Caco-2 (cell line): ENCODE data around the gene ENAH. TPM values are rescaled to one million over a fixed set of nuclear protein-coding genes. Genes with fewer than 3 reads are reported as not detected.

ENCODE experiments used
- BruUV-seq: library from RNA; stranded (reverse); fragments of 400-500 nt; replicated peaks from 2 replicates; lab custom pipeline; 2021; lab: Mats Ljungman, UMichigan
- CTCF ChIA-PET: fragments of 300-600 bp; sonication (Branson Sonifier 250); formaldehyde crosslinking; loops from one replicate; lab custom pipeline; 2022; ENCODE audit warnings: antibody characterized with exemption; lab: Charles Lee
- POLR2A ChIA-PET: fragments of 300-600 bp; sonication (Branson Sonifier 250); formaldehyde crosslinking; loops from one replicate; lab custom pipeline; 2022; ENCODE audit warnings: antibody characterized with exemption; lab: Charles Lee
- DNase-seq, 2 experiments: peaks; one replicate each; pipeline versions ENCODE4 v3.0.0 to v3.0.0-alpha.2; 2020 to 2022
- H3K27me3 ChIP-seq: replicated peaks from 2 replicates; pipeline ENCODE4 v1.6.0; 2011; ENCODE audit warnings: low read length; ENCODE audit not compliant: control insufficient read depth, insufficient read depth
- H3K36me3 ChIP-seq: 2 replicates; pipeline ENCODE4 v1.5.1; 2011; ENCODE audit warnings: low read length; ENCODE audit not compliant: control insufficient read depth, insufficient read depth
- H3K4me1 ChIP-seq: fragments of 250-450 bp; sonication (Bioruptor Pico); 2 replicates; pipeline ENCODE4 v1.5.1; 2020; ENCODE audit warnings: mild to moderate bottlenecking
- H3K4me3 ChIP-seq: 2 replicates; pipeline ENCODE4 v1.5.1; 2011; ENCODE audit warnings: low read depth, mild to moderate bottlenecking, control low read depth, low read length
- H3K9me3 ChIP-seq: fragments of 250-450 bp; sonication (Bioruptor Pico); 2 replicates; pipeline ENCODE4 v1.5.1; 2020; ENCODE audit warnings: mild to moderate bottlenecking, moderate library complexity
- H3K27ac Mint-ChIP-seq: one replicate; pipeline ENCODE4 v1.8.0; 2022; ENCODE audit warnings: mixed read lengths; ENCODE audit not compliant: unreplicated experiment
- H3K27me3 Mint-ChIP-seq: one replicate; pipeline ENCODE4 v1.8.0; 2022; ENCODE audit warnings: mixed read lengths; ENCODE audit not compliant: insufficient read depth, unreplicated experiment
- H3K36me3 Mint-ChIP-seq: one replicate; pipeline ENCODE4 v1.8.0; 2022; ENCODE audit warnings: mild to moderate bottlenecking, mixed read lengths; ENCODE audit not compliant: insufficient read depth, unreplicated experiment
- H3K4me1 Mint-ChIP-seq: one replicate; pipeline ENCODE4 v1.8.0; 2022; ENCODE audit warnings: low read depth, mixed read lengths; ENCODE audit not compliant: unreplicated experiment
- H3K4me3 Mint-ChIP-seq: one replicate; pipeline ENCODE4 v1.8.0; 2022; ENCODE audit warnings: mild to moderate bottlenecking, moderate library complexity, mixed read lengths; ENCODE audit not compliant: unreplicated experiment
- H3K9me3 Mint-ChIP-seq: one replicate; pipeline ENCODE4 v1.8.0; 2022; ENCODE audit warnings: mixed read lengths; ENCODE audit not compliant: unreplicated experiment
- CTCF ChIP-seq, 2 experiments: fragments of 200-600 bp in 1 of 2; IDR thresholded peaks; 1 replicate in 1 of 2; 2 replicates in 1 of 2; pipeline versions ENCODE4 v1.5.1 to v1.8.0; 2011 to 2022; ENCODE audit warnings: antibody characterized with exemption in 1 of 2, control low read depth in 1 of 2, inconsistent platforms in 1 of 2, low read depth in 1 of 2, low read length in 1 of 2, mild to moderate bottlenecking in 1 of 2, moderate library complexity in 1 of 2; ENCODE audit not compliant: insufficient read depth in 1 of 2, severe bottlenecking in 1 of 2, unreplicated experiment in 1 of 2
- intact Hi-C: fragments of 100-400 bp; cut with micrococcal nuclease; formaldehyde crosslinking; loops from one replicate; pipeline ENCODE4 v1.10.0; 2022; ENCODE audit not compliant: unreplicated experiment
- total RNA-seq: library from RNA; stranded (reverse); gene quantifications from 2 replicates; pipeline ENCODE4 v1.2.3, GENCODE V29; 2022

Gene ENAH
- total RNA-seq, 1 experiment from 2014 or later = 78.0 TPM

GRCh38 chr1:225651376-225651871 is 1.5 kb downstream of the ENAH start:
- H3K4me1 Mint-ChIP-seq = peaks cover 24% of the 10 kb centered on the region
- POLR2A ChIA-PET = interaction anchor here (0.6 to 1.8 kb wide), 2 partner anchors 126 to 134 kb away, joined by 3 to 5 read pairs; partner anchors contain the start of gene SRP9
- H3K4me1 ChIP-seq = peaks cover 13% of the 10 kb centered on the region

GRCh38 chr1:225650179-225650578 is 2.7 kb downstream of the ENAH start:
- ChIA-PET CTCF (no interaction called here), POLR2A (no interaction called here)
- Mint-ChIP-seq H3K4me1 (peaks cover 16% of the 10 kb centered on the region), H3K9me3 (no peaks in the 10 kb centered on the region), H3K27me3 (no peaks in the 10 kb centered on the region), H3K36me3 (peaks cover 8% of the 10 kb centered on the region), H3K4me3 (no peak overlapping the region), H3K27ac (no peak overlapping the region)
- no peak for DNase-seq
- H3K4me1 ChIP-seq = peaks cover 7% of the 10 kb centered on the region
- TF ChIP-seq CTCF (IDR thresholded peaks at IDR 0.05; ENCODE audit: insufficient read depth in 1 of 2, low read depth in 1 of 2, low read length in 1 of 2, severe bottlenecking in 1 of 2, unreplicated experiment in 1 of 2) = no peak
- H3K4me3 ChIP-seq = no peak overlapping the region
- no peaks in the 10 kb centered on the region for H3K36me3 ChIP-seq
- no peaks in the 10 kb centered on the region for H3K9me3 ChIP-seq
- intact Hi-C loops = loop anchor here (5.0 to 10.0 kb wide), 3 partner anchors 48 to 325 kb away; no protein-coding TSS in a partner anchor
- no peaks in the 10 kb centered on the region for H3K27me3 ChIP-seq
- BruUV-seq = no TSS peak

More at GRCh38 chr1:225651376-225651871, 1.5 kb downstream of the ENAH start:
- peak overlapping the region; percentile 96 for H3K27ac Mint-ChIP-seq
- intact Hi-C loops = loop anchor here (5.0 to 10.0 kb wide), 3 partner anchors 49 to 323 kb away; no protein-coding TSS in a partner anchor
- H3K4me3 Mint-ChIP-seq = peak overlapping the region; percentile 99
- TF ChIP-seq CTCF (IDR thresholded peaks at IDR 0.05; ENCODE audit: insufficient read depth in 1 of 2, low read depth in 1 of 2, low read length in 1 of 2, severe bottlenecking in 1 of 2, unreplicated experiment in 1 of 2) = no peak
- Histone ChIP-seq H3K9me3 (no peaks in the 10 kb centered on the region), H3K36me3 (no peaks in the 10 kb centered on the region), H3K27me3 (no peaks in the 10 kb centered on the region), H3K4me3 (peak overlapping the region; percentile 94)
- peaks cover 8% of the 10 kb centered on the region for H3K36me3 Mint-ChIP-seq
- no peaks in the 10 kb centered on the region for H3K27me3 Mint-ChIP-seq
- H3K9me3 Mint-ChIP-seq = no peaks in the 10 kb centered on the region
- CTCF ChIA-PET = interaction anchor here (2.0 kb wide), 1 partner anchor 121 kb away, joined by 11 read pairs; no protein-coding TSS in a partner anchor
- no peak for DNase-seq
- no TSS peak for BruUV-seq

GRCh38 chr1:225645194-225645895 is 7.6 kb downstream of the ENAH start:
- Histone ChIP-seq H3K36me3 (no peaks in the 10 kb centered on the region), H3K27me3 (no peaks in the 10 kb centered on the region), H3K4me3 (no peak overlapping the region), H3K4me1 (peaks cover 4% of the 10 kb centered on the region), H3K9me3 (no peaks in the 10 kb centered on the region)
- no peak for TF ChIP-seq CTCF (IDR thresholded peaks at IDR 0.05; ENCODE audit: insufficient read depth in 1 of 2, low read depth in 1 of 2, low read length in 1 of 2, severe bottlenecking in 1 of 2, unreplicated experiment in 1 of 2)
- Mint-ChIP-seq H3K36me3 (no peaks in the 10 kb centered on the region), H3K27me3 (no peaks in the 10 kb centered on the region), H3K27ac (no peak overlapping the region), H3K9me3 (no peaks in the 10 kb centered on the region), H3K4me3 (no peak overlapping the region), H3K4me1 (peaks cover 14% of the 10 kb centered on the region)
- no TSS peak for BruUV-seq
- DNase-seq = no peak
- intact Hi-C loops = no loop called here
- ChIA-PET POLR2A (no interaction called here), CTCF (no interaction called here)
